GM13977 (cell line): ENCODE measurements around the gene THAP2.

Source experiments
- DNase-seq: peaks from one replicate; pipeline ENCODE4 v3.0.0; 2012; ENCODE audit warnings: low spot score
- in situ Hi-C: fragments of 300-500 bp; cut with MboI; formaldehyde crosslinking; loops from one replicate; pipeline ENCODE4 v1.12.0; 2022; ENCODE audit warnings: low sequenced_read_pairs, low pct_unique_long_range_greater_than_20kb, mixed read lengths, inconsistent platforms; ENCODE audit not compliant: unreplicated experiment
- TF ChIP-seq, protein P1 (sequence below): IDR thresholded peaks from 2 replicates; pipeline ENCODE4 v1.5.1; 2012; ENCODE audit warnings: mild to moderate bottlenecking, control low read depth; ENCODE audit not compliant: insufficient read depth; ENCODE audit errors: extremely low read depth, missing control alignments

The THAP2 gene

DNA sequence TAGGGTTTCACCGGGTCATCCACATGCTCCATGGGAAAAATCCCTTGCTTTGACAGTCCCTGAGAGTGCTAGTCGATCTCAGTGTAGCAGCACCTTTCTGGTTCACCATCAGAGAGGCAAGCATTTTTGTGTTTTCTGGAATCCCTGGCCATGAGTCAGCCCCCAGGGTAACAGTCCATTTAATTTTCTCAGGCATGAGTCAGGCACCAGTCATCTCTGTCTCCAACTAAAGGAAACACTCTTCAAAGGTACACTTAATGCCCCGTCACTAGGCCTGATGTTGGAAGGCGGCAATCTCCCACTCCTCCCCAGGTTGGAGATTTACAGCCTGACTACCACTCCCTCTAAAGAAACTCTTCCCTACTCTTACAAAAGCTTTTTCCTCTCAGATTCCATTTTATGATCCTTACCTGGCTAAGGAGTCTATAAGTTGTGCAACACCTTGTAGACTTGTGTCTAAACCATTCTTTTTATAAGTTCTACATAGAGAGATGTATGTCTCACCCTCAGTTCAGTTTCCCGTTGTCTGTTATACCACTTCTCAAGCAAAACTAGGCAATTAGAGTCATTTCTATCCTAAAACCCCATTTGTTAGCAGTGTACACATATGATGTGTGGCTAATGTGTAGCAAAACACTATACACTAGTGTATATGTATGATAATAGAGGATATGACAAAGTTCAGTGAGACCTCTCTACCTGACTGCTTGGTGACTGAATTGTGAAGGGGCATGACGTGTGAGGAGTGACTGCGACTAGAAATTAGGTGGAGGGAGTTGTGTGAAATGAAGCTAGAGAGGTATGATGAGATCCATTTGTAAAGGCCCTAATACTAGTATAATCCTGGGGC, 46.4 kb downstream of the THAP2 start:
- no peak for DNase-seq
- TF ChIP-seq, protein P1, sequence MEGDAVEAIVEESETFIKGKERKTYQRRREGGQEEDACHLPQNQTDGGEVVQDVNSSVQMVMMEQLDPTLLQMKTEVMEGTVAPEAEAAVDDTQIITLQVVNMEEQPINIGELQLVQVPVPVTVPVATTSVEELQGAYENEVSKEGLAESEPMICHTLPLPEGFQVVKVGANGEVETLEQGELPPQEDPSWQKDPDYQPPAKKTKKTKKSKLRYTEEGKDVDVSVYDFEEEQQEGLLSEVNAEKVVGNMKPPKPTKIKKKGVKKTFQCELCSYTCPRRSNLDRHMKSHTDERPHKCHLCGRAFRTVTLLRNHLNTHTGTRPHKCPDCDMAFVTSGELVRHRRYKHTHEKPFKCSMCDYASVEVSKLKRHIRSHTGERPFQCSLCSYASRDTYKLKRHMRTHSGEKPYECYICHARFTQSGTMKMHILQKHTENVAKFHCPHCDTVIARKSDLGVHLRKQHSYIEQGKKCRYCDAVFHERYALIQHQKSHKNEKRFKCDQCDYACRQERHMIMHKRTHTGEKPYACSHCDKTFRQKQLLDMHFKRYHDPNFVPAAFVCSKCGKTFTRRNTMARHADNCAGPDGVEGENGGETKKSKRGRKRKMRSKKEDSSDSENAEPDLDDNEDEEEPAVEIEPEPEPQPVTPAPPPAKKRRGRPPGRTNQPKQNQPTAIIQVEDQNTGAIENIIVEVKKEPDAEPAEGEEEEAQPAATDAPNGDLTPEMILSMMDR, result no peak
- in situ Hi-C loops, result no loop called here

DNA sequence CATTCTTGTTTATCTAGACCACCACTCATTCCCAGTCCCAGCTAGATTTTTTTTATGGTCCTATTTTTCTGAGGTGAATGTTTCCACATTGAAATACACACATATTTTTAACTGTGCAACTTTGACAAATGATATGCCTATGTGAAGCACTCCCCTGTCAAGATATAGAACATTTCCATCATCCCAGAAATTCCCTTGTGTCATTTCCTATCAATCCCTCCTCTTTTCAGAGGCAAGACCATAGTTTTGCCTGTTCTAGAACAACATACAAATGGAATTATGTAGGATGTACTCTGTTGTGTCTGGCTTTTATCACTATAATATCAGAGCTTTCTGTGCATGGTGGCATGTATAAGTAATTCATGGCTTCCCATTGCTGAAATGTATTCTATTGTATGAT, 54.5 kb downstream of the THAP2 start:
- no peak for DNase-seq

DNA sequence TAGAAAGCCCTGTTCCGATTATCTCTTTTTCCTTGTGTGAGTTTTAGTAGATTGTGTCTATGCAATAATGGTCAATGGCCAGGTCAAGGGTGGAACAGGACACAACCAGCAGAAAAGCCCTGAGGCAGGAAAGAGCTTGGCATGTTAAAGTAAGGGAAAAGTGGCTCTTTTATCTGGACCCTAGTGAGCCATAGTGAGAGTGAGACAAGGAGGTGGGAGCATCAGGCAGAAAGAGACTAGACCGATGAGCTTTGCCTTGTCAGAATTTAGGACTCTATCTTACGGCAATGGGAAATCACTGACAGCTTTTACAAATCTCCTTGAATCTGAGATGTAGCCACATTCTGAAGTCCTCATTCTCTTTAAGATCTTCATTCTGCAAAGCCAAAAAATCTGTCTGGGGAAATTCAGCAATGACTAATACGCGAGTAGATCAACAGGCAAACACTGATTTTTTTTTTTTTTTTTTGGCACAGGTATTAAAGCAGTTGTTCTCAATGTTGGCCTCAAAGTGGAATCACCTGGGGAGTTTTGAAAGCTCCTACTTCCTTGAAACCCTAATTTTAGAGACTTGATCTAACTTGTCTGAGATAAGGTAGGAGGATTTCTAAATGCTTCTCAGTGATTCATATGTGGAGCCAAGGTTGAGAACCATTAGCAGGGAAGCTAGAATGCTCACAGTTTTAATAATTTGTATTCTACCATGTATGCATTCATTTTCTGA, 55.7 kb downstream of the THAP2 start:
- in situ Hi-C loops, result no loop called here
- TF ChIP-seq, protein P1, result no peak
- DNase-seq, result no peak

More for the DNA sequence above, 54.5 kb downstream of the THAP2 start:
- in situ Hi-C loops, result no loop called here
- TF ChIP-seq, protein P1, result no peak

DNA sequence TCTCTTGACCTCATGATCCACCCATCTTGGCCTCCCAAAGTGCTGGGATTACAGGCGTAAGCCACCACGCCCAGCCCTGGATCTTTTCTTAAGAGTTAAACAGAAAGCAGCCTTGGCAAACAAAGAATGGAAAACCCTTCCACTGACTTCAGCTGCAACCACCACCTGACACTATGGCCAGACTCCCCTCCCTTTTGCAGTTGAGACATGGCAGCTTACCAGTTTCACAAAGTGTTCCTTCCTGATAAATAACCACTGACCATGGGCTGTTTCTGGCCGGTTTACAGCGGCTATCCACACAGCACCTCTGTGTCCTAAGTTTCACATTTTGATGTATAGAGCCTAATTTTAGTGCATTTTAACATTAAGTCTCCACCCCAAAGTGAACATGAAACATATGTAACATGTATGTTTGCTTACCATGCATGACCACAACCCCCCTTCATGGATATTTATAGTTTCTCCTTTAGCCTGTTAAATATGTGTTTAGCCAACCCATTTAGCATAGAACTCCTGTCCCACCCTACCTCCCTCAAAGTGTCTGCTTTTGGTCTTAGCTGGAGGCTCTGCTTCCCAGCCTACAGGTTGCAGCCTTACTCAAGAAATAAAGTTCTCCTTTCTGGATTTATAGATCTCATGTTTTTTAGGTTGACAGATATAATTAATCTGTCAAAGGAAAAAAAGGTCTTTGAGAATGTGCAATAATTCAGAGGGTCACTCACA, 57.8 kb downstream of the THAP2 start:
- in situ Hi-C loops, result no loop called here
- TF ChIP-seq, protein P1, result no peak
- no peak for DNase-seq

DNA sequence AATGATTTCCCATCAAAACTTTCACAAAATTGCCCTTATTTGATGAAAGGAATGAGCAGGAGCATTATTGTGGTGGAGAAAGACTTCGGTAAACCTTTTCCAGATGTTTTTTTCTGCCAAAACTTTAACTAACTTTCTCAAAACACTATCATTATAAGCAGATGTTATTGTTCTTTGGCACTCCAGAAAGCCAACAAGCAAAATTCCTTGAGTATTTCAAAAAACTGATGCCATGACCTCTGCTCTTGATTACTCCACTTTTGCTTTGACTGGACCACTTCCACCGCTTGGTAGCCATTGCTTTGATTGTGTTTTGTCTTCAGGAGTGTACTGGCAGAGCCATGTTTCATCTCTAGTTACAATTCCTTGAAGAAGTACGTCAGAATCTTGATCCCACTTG, 60.9 kb downstream of the THAP2 start:
- DNase-seq, result no peak
- in situ Hi-C loops, result loop anchor here (25.0 kb wide), 1 partner anchor 313 kb away; no protein-coding TSS in a partner anchor
- TF ChIP-seq, protein P1, result no peak

DNA sequence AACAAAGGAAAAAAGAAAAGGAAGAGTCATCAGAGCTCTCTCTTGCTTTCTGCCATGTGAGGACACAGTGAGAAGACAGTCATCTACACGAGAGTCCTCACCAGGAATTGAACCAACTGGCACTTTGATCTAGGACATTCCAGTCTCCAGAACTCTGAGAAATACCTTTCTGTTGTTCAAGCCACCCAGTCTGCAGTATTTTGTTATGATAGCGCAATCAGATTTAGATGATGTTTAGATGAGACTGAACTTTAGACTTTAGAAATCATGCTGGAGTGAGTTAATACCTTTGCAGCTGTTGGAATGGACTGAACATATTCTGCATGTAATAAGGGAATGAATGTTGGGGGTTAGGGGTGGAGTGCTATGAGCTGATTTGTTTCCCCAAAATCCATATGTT, 62.4 kb downstream of the THAP2 start:
- no peak for DNase-seq
- TF ChIP-seq, protein P1, result no peak
- in situ Hi-C loops, result loop anchor here (25.0 kb wide), 1 partner anchor 314 kb away; no protein-coding TSS in a partner anchor
